Neuron (in vitro differentiated cells): ENCODE measurements around the gene RELB.

ENCODE experiments used
- H2AFZ ChIP-seq: one replicate; pipeline ENCODE4 v1.6.1; 2013; ENCODE audit warnings: low read depth, mild to moderate bottlenecking, inconsistent platforms, low read length, moderate library complexity
- H3K27me3 ChIP-seq: one replicate; pipeline ENCODE4 v1.6.1; 2013; ENCODE audit warnings: low read length; ENCODE audit not compliant: insufficient read depth
- H3K36me3 ChIP-seq: one replicate; pipeline ENCODE4 v1.6.1; 2013; ENCODE audit warnings: low read length; ENCODE audit not compliant: insufficient read depth
- H3K4me1 ChIP-seq: one replicate; pipeline ENCODE4 v1.6.1; 2013; ENCODE audit warnings: low read length; ENCODE audit not compliant: insufficient read depth
- H3K4me3 ChIP-seq: 2 replicates; pipeline ENCODE4 v1.5.1; 2013; ENCODE audit warnings: mild to moderate bottlenecking, low read length, moderate library complexity
- H3K9me3 ChIP-seq: one replicate; pipeline ENCODE4 v1.6.1; 2013; ENCODE audit warnings: low read length

Gene RELB

GRCh38 chr19:45061965-45062364 lies 60.7 kb downstream of the RELB start:
- Histone ChIP-seq H3K36me3 (peaks cover 80% of the 10 kb centered on the region), H3K4me3 (no peak overlapping the region), H3K27me3 (no peaks in the 10 kb centered on the region), H3K9me3 (no peaks in the 10 kb centered on the region), H3K4me1 (no peaks in the 10 kb centered on the region), H2AFZ (no peak overlapping the region)

GRCh38 chr19:45063851-45064801 lies 62.9 kb downstream of the RELB start:
- no peak overlapping the region for H3K4me3 ChIP-seq
- no peak overlapping the region for H2AFZ ChIP-seq
- H3K9me3 ChIP-seq, result no peaks in the 10 kb centered on the region
- no peaks in the 10 kb centered on the region for H3K27me3 ChIP-seq
- H3K36me3 ChIP-seq, result peaks cover 76% of the 10 kb centered on the region
- no peaks in the 10 kb centered on the region for H3K4me1 ChIP-seq

- Histone ChIP-seq H3K36me3 (peaks cover 72% of the 10 kb centered on the region), H3K27me3 (no peaks in the 10 kb centered on the region), H3K4me3 (no peak overlapping the region), H2AFZ (no peak overlapping the region), H3K4me1 (no peaks in the 10 kb centered on the region), H3K9me3 (no peaks in the 10 kb centered on the region)
Measured at GRCh38 chr19:45066921-45067661, 65.8 kb downstream of the RELB start.

GRCh38 chr19:45068041-45068440 lies 66.8 kb downstream of the RELB start:
- no peak overlapping the region for H2AFZ ChIP-seq
- H3K36me3 ChIP-seq, result peaks cover 66% of the 10 kb centered on the region
- H3K27me3 ChIP-seq, result no peaks in the 10 kb centered on the region
- no peak overlapping the region for H3K4me3 ChIP-seq
- no peaks in the 10 kb centered on the region for H3K4me1 ChIP-seq
- H3K9me3 ChIP-seq, result no peaks in the 10 kb centered on the region

- H3K4me1 ChIP-seq, result no peaks in the 10 kb centered on the region
- no peak overlapping the region for H3K4me3 ChIP-seq
- no peaks in the 10 kb centered on the region for H3K27me3 ChIP-seq
- no peaks in the 10 kb centered on the region for H3K9me3 ChIP-seq
- peaks cover 59% of the 10 kb centered on the region for H3K36me3 ChIP-seq
- no peak overlapping the region for H2AFZ ChIP-seq
Measured at GRCh38 chr19:45069056-45069455, 67.8 kb downstream of the RELB start.

GRCh38 chr19:45070214-45070613 lies 69.0 kb downstream of the RELB start:
- H3K9me3 ChIP-seq, result no peaks in the 10 kb centered on the region
- H3K4me1 ChIP-seq, result no peaks in the 10 kb centered on the region
- H3K27me3 ChIP-seq, result no peaks in the 10 kb centered on the region
- no peak overlapping the region for H2AFZ ChIP-seq
- H3K36me3 ChIP-seq, result peaks cover 50% of the 10 kb centered on the region
- H3K4me3 ChIP-seq, result no peak overlapping the region

- H3K4me1 ChIP-seq, result no peaks in the 10 kb centered on the region
- no peak overlapping the region for H3K4me3 ChIP-seq
- no peak overlapping the region for H2AFZ ChIP-seq
- H3K27me3 ChIP-seq, result no peaks in the 10 kb centered on the region
- peaks cover 43% of the 10 kb centered on the region for H3K36me3 ChIP-seq
- H3K9me3 ChIP-seq, result no peaks in the 10 kb centered on the region
Measured at GRCh38 chr19:45070861-45071544, 69.7 kb downstream of the RELB start.

- Histone ChIP-seq H3K4me1 (no peaks in the 10 kb centered on the region), H2AFZ (no peak overlapping the region), H3K4me3 (no peak overlapping the region), H3K9me3 (no peaks in the 10 kb centered on the region), H3K36me3 (peaks cover 41% of the 10 kb centered on the region), H3K27me3 (no peaks in the 10 kb centered on the region)
Measured at GRCh38 chr19:45071545-45071938, 70.3 kb downstream of the RELB start.

GRCh38 chr19:45071969-45072790 lies 70.9 kb downstream of the RELB start:
- no peaks in the 10 kb centered on the region for H3K4me1 ChIP-seq

GRCh38 chr19:45074744-45075300 lies 73.6 kb downstream of the RELB start:
- Histone ChIP-seq H3K36me3 (peaks cover 17% of the 10 kb centered on the region), H3K27me3 (peaks cover 4% of the 10 kb centered on the region), H2AFZ (no peak overlapping the region), H3K4me1 (peaks cover 10% of the 10 kb centered on the region), H3K9me3 (no peaks in the 10 kb centered on the region), H3K4me3 (no peak overlapping the region)

More at GRCh38 chr19:45071969-45072790, 70.9 kb downstream of the RELB start:
- H3K27me3 ChIP-seq, result peaks cover 4% of the 10 kb centered on the region
- H3K36me3 ChIP-seq, result peaks cover 35% of the 10 kb centered on the region
- no peaks in the 10 kb centered on the region for H3K9me3 ChIP-seq
- no peak overlapping the region for H3K4me3 ChIP-seq
- H2AFZ ChIP-seq, result no peak overlapping the region

GRCh38 chr19:45075301-45076028 lies 74.2 kb downstream of the RELB start:
- Histone ChIP-seq H2AFZ (no peak overlapping the region), H3K4me1 (peaks cover 16% of the 10 kb centered on the region), H3K36me3 (peaks cover 11% of the 10 kb centered on the region), H3K4me3 (no peak overlapping the region), H3K9me3 (no peaks in the 10 kb centered on the region), H3K27me3 (peaks cover 4% of the 10 kb centered on the region)
